HL-60 (cell line): ENCODE measurements around the gene PCDHAC2.

Source experiments
- GABPA ChIP-seq: IDR thresholded peaks from 2 replicates; pipeline ENCODE4 v1.6.1; 2012; ENCODE audit warnings: low read depth
- SPI1 ChIP-seq: IDR thresholded peaks from 2 replicates; pipeline ENCODE4 v1.6.1; 2012; ENCODE audit warnings: low read depth, mild to moderate bottlenecking, borderline replicate concordance
- TF ChIP-seq, protein P1 (sequence below): IDR thresholded peaks from one replicate; pipeline ENCODE4 v1.5.1; 2011; ENCODE audit warnings: low read length, control low read depth, inconsistent platforms; ENCODE audit not compliant: insufficient read depth

DNA sequence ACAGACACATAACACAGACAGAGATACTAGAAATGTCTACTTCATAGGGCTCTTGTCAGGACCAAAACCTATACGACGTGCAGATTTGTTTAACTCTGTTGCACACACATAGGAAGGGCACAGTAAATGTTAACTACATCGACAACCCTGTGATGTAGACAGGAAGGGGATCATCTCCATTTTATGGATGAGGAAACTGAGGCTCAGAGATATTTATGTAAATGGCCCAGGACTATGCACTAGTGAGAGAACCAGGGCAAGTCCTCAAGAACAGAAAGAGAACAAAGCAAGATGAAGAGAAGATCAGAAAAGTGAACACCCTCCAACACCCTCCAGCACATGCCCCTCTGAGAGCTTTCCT, 36.3 kb downstream of the PCDHAC2 start:
- TF ChIP-seq, protein P1, sequence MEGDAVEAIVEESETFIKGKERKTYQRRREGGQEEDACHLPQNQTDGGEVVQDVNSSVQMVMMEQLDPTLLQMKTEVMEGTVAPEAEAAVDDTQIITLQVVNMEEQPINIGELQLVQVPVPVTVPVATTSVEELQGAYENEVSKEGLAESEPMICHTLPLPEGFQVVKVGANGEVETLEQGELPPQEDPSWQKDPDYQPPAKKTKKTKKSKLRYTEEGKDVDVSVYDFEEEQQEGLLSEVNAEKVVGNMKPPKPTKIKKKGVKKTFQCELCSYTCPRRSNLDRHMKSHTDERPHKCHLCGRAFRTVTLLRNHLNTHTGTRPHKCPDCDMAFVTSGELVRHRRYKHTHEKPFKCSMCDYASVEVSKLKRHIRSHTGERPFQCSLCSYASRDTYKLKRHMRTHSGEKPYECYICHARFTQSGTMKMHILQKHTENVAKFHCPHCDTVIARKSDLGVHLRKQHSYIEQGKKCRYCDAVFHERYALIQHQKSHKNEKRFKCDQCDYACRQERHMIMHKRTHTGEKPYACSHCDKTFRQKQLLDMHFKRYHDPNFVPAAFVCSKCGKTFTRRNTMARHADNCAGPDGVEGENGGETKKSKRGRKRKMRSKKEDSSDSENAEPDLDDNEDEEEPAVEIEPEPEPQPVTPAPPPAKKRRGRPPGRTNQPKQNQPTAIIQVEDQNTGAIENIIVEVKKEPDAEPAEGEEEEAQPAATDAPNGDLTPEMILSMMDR, result no peak
- TF ChIP-seq SPI1 (no peak), GABPA (no peak)
